Activated T-cell treated with anti-CD3 and anti-CD28 coated beads for 24 hours (primary cell): ENCODE data around the gene ALDH3B2.
A peak's percentile ranks its signal among the peaks of the same experiment; 100 is the strongest.

Experiments
- DNase-seq: peaks from one replicate; pipeline ENCODE4 v3.0.0-alpha.2; 2020; ENCODE audit warnings: low read depth

ALDH3B2 gene

DNA sequence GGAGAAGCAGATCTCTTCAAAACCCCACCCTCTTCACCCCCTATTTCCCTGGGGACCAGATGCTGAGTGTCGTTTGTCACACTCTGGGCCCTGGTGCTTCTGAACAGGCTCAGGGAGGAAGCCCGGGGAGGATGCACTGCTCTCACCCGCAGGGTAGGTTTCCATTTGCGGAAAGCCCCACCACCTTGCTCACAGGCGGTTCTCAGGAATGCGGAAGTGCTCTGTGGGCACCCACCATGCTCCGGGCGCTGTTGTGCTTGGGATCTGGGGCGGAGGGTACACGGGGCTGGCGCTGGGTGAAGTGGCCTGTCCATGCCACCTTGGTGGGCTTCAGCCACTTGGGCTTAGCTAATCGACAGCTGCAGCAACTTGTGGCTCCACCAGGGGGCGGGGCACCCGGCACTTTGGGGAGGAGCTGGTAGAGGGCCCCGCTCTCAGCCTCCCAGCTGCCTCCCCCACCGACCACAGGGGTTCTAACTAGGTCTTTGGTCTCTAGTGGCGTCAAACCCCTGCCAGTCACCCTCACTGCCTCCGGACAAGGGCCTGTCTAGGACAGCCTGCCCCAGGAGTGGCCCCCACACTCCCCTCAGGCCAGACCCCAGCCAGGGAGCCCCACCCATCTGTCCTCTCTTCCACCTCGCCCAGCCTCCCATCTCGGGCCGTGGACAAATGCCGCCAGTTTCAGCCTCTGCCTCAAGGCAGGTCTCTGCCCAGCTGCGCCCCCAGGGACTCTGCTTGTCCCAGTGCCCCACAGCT lies 60.3 kb downstream of the ALDH3B2 start:
- peak; percentile 75 for DNase-seq

DNA sequence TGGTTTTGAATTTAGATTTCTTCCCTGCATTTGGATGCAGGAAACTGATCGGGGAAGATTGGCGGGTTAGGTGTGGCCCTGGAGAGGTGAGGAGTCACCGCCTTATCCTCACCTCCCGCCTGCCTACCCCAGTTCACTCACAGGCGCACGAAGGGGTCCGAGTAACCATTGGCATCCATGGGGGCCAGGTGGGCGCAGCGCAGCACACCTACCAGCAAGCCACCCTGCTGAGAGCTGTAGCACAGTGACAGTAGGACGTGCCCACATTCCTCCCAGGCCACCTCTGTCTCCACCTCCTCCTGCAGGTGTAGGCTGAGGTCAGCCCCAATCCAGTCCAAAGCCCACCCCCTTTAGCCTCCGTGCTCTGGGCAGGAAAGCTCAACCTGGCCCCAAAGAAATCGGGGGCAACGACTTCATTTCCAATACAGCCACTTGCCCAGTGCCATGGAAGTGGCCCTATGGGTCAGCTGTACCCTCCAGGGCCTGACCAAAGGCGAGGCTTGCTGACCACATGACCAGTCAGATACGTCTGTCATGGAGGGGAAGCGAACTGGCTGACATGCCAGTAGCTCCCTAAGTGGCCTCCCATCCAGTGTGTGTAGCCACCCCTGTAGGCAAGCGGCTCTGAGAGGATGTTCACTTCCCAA lies 61.0 kb downstream of the ALDH3B2 start:
- no peak for DNase-seq

DNA sequence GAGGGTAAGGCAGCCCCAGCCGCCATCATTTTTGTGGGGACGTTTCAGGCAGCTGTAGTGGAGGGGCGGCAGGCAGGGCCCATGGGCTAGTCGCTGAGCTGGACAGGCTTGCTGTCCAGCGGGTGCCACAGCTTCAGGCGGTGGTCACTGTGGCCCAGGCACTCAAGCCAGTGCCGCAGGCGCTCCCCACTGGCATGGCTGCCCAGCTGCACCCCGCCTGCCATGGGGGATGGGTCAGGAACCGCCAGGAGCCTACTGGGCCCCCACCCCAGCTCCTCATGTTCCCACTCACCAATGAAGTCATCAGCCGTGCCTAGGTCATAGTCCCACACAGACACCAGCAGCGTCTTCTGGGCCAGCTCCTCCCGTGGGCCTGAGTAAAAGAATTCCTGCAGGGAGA lies 61.7 kb downstream of the ALDH3B2 start:
- DNase-seq = no peak
